Adrenal gland (tissue), 12 donors: Measurements from ENCODE around the gene AGO3. TPM values are rescaled to one million over a fixed set of nuclear protein-coding genes. Genes with fewer than 3 reads are reported as not detected.

ENCODE experiments used
- DNase-seq, 7 donors: peaks; one replicate each; pipeline ENCODE4 v3.0.0-alpha.2; 2019 to 2020
- H3K27ac ChIP-seq, 5 donors: fragments of 200-600 bp; sonication (generic) in 4 of 5; 1 replicate in 3 of 5; 2 replicates in 2 of 5; pipeline versions ENCODE4 v1.5.1 to v1.8.0; 2016 to 2020; ENCODE audit warnings: mild to moderate bottlenecking in 1 of 5
- H3K27me3 ChIP-seq: fragments of 200-600 bp; 2 replicates; pipeline ENCODE4 v1.8.0; 2021
- H3K36me3 ChIP-seq, 2 donors: fragments of 200-600 bp; replicated peaks in 1 of 2; 1 replicate in 1 of 2; 2 replicates in 1 of 2; pipeline versions ENCODE4 v1.5.1 to v1.8.0; 2018 to 2022
- H3K4me1 ChIP-seq, 2 donors: fragments of 200-600 bp; replicated peaks in 1 of 2; 1 replicate in 1 of 2; 2 replicates in 1 of 2; pipeline versions ENCODE4 v1.5.1 to v1.8.0; 2018 to 2021
- H3K4me3 ChIP-seq, 4 donors: fragments of 200-600 bp; sonication (generic) in 3 of 4; one replicate each; pipeline ENCODE4 v1.5.1; 2016 to 2018
- H3K9me3 ChIP-seq, 3 donors: fragments of 200-600 bp; sonication (generic) in 1 of 3; replicated peaks in 1 of 3; 1 replicate in 2 of 3; 2 replicates in 1 of 3; pipeline versions ENCODE4 v1.5.1 to v1.8.0; 2016 to 2021
- CTCF ChIP-seq, 6 experiments: fragments of 450-650 bp in 4 of 6; fragments of 200-600 bp in 2 of 6; sonication (generic) in 1 of 6; IDR thresholded peaks; 1 replicate in 5 of 6; 2 replicates in 1 of 6; pipeline versions ENCODE4 v1.5.1 to v1.8.0; 2016 to 2021; ENCODE audit warnings: antibody characterized with exemption in 6 of 6, mild to moderate bottlenecking in 2 of 6, moderate library complexity in 1 of 6
- POLR2A ChIP-seq, 2 donors: fragments of 450-650 bp; IDR thresholded peaks; one replicate each; pipeline ENCODE4 v1.6.1; 2017; ENCODE audit warnings: antibody characterized with exemption in 2 of 2, mild to moderate bottlenecking in 2 of 2, moderate library complexity in 1 of 2
- WGBS, 4 donors: extraction: QIAGEN DNeasy Blood & Tissue Kit in 2 of 4; methylation state at CpG; one replicate each; pipeline versions ENCODE4 v1.1.5 to v1.1.7; 2013 to 2017; 5-methylcytosine and 5-hydroxymethylcytosine counted together
- intact Hi-C, 2 donors: fragments of 100-400 bp; cut with DNase I; formaldehyde crosslinking; loops; one replicate each; pipeline versions ENCODE4 v1.14.1 to v1.15.0; 2022 to 2023
- polyA plus RNA-seq, 3 donors: library from polyadenylated mRNA; stranded (reverse); fragments of 200-250 nt in 2 of 3; fragments of 350-450 nt in 1 of 3; fragmentation: Illumina TruSeq in 1 of 3; extraction: RNeasy Lipid Tissue Mini Kit (QIAGEN cat#74804) in 1 of 3; gene quantifications; one replicate each; pipeline ENCODE4 v1.2.3, GENCODE V29; 2013 to 2014
- total RNA-seq, 9 donors: library from RNA; depleted of rRNA in 4 of 9; stranded (reverse); fragments of >200 nt in 4 of 9; fragments of 120-200 nt in 1 of 9; fragmentation: NEBNext Ultra II Directional in 1 of 9; extraction: Animal tissue kit (Norgen Biotek cat#: 25700) in 1 of 9; gene quantifications; one replicate each; pipeline versions ENCODE4 v1.1.0 to v1.2.4, GENCODE V29; 2013 to 2023
- donor health status: healthy with polysubstance abuse.
- donor health status: Bipolar disorder and iron deficiency.
- donor health status: DM: yes; HTN: yes; CAD: no.
- donor health status: DM: no; HTN: no; CAD: no.
- donor health status: DM: no; HTN: no; CAD: no.
- donor health status: DM: yes; HTN: yes; CAD: no.

AGO3 gene
- total and polyA plus RNA-seq, 12 donors = 3.7 to 32.2 (median 20.8) TPM

GRCh38 chr1:36118447-36119204 is 187.7 kb downstream of the AGO3 start:
- WGBS, 4 donors = 74 to 85% (median 77%) methylated on average over 3 to 10 of the region's 10 CpGs
- Histone ChIP-seq H3K27ac (no peak overlapping the region), H3K4me1 (no peaks in the 10 kb centered on the region), H3K9me3 (no peaks in the 10 kb centered on the region), H3K27me3 (no peaks in the 10 kb centered on the region), H3K4me3 (no peak overlapping the region), H3K36me3 (no peaks in the 10 kb centered on the region)
- intact Hi-C loops = no loop called here
- DNase-seq = no peak
- TF ChIP-seq CTCF (IDR thresholded peaks at IDR 0.05) = no peak
- TF ChIP-seq POLR2A (IDR thresholded peaks at IDR 0.05) = no peak

GRCh38 chr1:36119456-36119855 is 188.6 kb downstream of the AGO3 start:
- Histone ChIP-seq H3K9me3 (no peaks in the 10 kb centered on the region), H3K4me1 (no peaks in the 10 kb centered on the region), H3K4me3 (no peak overlapping the region), H3K27ac (peak overlapping the region in 1 of 5 donors; percentile 32), H3K36me3 (no peaks in the 10 kb centered on the region), H3K27me3 (no peaks in the 10 kb centered on the region)
- no peak for TF ChIP-seq POLR2A (IDR thresholded peaks at IDR 0.05)
- TF ChIP-seq CTCF (IDR thresholded peaks at IDR 0.05) = no peak
- DNase-seq = no peak
- intact Hi-C loops = no loop called here
- 52 to 62% (median 61%) methylated on average over 7 to 9 of the region's 9 CpGs for WGBS, 4 donors

Other genes starting within 250 kb of the AGO3 start
- gene C1orf216, start 212.2 kb upstream of the AGO3 start, total RNA-seq = 10 to 100 TPM; 11.1 to 25.0 (median 14.6) TPM
- 10 to 100 TPM in 1 of 3 donors, 1 to 10 TPM in 2; 6.2 to 12.6 (median 7.5) TPM for gene C1orf216, start 212.2 kb upstream of the AGO3 start, polyA plus RNA-seq
- 1 to 10 TPM in 3 of 9 donors, under 1 TPM in 5, not detected in 1; 0.12 to 5.8 (median 0.72) TPM for gene CLSPN, start 161.1 kb upstream of the AGO3 start, total RNA-seq
- 1 to 10 TPM in 1 of 3 donors, under 1 TPM in 2; 0.10 to 1.3 (median 0.32) TPM for gene CLSPN, start 161.1 kb upstream of the AGO3 start, polyA plus RNA-seq
- gene AGO4, start 123.1 kb upstream of the AGO3 start, total RNA-seq = 10 to 100 TPM in 2 of 9 donors, 1 to 10 TPM in 7; 4.0 to 12.0 (median 8.8) TPM
- 10 to 100 TPM in 1 of 3 donors, 1 to 10 TPM in 2; 6.0 to 10.4 (median 6.8) TPM for gene AGO4, start 123.1 kb upstream of the AGO3 start, polyA plus RNA-seq
- 10 to 100 TPM; 17.0 to 51.1 (median 34.0) TPM for gene AGO1, start 47.9 kb upstream of the AGO3 start, total RNA-seq
- 10 to 100 TPM in 1 of 3 donors, 1 to 10 TPM in 2; 4.5 to 20.8 (median 7.5) TPM for gene AGO1, start 47.9 kb upstream of the AGO3 start, polyA plus RNA-seq
- 1 to 10 TPM in 1 of 9 donors, under 1 TPM in 4, not detected in 4; 0.18 to 1.2 (median 0.65) TPM for gene TEKT2, start 153.0 kb downstream of the AGO3 start, total RNA-seq
- gene TEKT2, start 153.0 kb downstream of the AGO3 start, polyA plus RNA-seq = 1 to 10 TPM in 2 of 3 donors, under 1 TPM in 1; 0.40 to 4.0 (median 1.4) TPM
- gene ADPRS, start 157.8 kb downstream of the AGO3 start, total RNA-seq = 10 to 100 TPM; 43.3 to 84.5 (median 55.1) TPM
- 10 to 100 TPM; 40.1 to 42.3 (median 40.7) TPM for gene ADPRS, start 157.8 kb downstream of the AGO3 start, polyA plus RNA-seq
- 1 to 10 TPM in 7 of 9 donors, under 1 TPM in 2; 0.74 to 6.6 (median 2.8) TPM for gene COL8A2, start 194.1 kb downstream of the AGO3 start, total RNA-seq
- gene COL8A2, start 194.1 kb downstream of the AGO3 start, polyA plus RNA-seq = 1 to 10 TPM in 2 of 3 donors, under 1 TPM in 1; 0.66 to 2.3 (median 1.2) TPM
- gene TRAPPC3, start 218.4 kb downstream of the AGO3 start, total RNA-seq = 100 to 1,000 TPM in 6 of 9 donors, 10 to 100 TPM in 3; 74.6 to 182 (median 124) TPM
- gene TRAPPC3, start 218.4 kb downstream of the AGO3 start, polyA plus RNA-seq = 100 to 1,000 TPM in 1 of 3 donors, 10 to 100 TPM in 2; 54.0 to 106 (median 65.1) TPM
- gene MAP7D1, start 225.1 kb downstream of the AGO3 start, total RNA-seq = 100 to 1,000 TPM in 1 of 9 donors, 10 to 100 TPM in 8; 11.8 to 121 (median 72.1) TPM
- 10 to 100 TPM; 39.7 to 79.9 (median 47.2) TPM for gene MAP7D1, start 225.1 kb downstream of the AGO3 start, polyA plus RNA-seq